ENCODE measurements around the gene DENND4A. TPM values are rescaled to one million over a fixed set of nuclear protein-coding genes. Genes with fewer than 3 reads are reported as not detected.

DENND4A gene
- total RNA-seq, 1 donor from 2014 or later, result 17.5 TPM

- Mint-ChIP-seq H3K27ac (peak overlapping the region; percentile 96), H3K36me3 (ENCODE audit: insufficient read depth) (no peaks in the 10 kb centered on the region), H3K4me3 (ENCODE audit: low read depth) (peak overlapping the region; percentile 85), H3K27me3 (no peaks in the 10 kb centered on the region), H3K4me1 (ENCODE audit: low read depth) (peaks cover 30% of the 10 kb centered on the region), H3K9me3 (ENCODE audit: low read depth) (no peaks in the 10 kb centered on the region)
- peak; percentile 48 for DNase-seq (ENCODE audit: low spot score, unreplicated experiment)
- TF ChIP-seq, protein P1, sequence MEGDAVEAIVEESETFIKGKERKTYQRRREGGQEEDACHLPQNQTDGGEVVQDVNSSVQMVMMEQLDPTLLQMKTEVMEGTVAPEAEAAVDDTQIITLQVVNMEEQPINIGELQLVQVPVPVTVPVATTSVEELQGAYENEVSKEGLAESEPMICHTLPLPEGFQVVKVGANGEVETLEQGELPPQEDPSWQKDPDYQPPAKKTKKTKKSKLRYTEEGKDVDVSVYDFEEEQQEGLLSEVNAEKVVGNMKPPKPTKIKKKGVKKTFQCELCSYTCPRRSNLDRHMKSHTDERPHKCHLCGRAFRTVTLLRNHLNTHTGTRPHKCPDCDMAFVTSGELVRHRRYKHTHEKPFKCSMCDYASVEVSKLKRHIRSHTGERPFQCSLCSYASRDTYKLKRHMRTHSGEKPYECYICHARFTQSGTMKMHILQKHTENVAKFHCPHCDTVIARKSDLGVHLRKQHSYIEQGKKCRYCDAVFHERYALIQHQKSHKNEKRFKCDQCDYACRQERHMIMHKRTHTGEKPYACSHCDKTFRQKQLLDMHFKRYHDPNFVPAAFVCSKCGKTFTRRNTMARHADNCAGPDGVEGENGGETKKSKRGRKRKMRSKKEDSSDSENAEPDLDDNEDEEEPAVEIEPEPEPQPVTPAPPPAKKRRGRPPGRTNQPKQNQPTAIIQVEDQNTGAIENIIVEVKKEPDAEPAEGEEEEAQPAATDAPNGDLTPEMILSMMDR (IDR thresholded peaks at IDR 0.05; ENCODE audit: unreplicated experiment), result no peak
Observed at GRCh38 chr15:65791335-65792137, 557 bp downstream of the DENND4A start.

- Mint-ChIP-seq H3K9me3 (ENCODE audit: low read depth) (no peaks in the 10 kb centered on the region), H3K27ac (peak overlapping the region; percentile 96), H3K27me3 (no peaks in the 10 kb centered on the region), H3K36me3 (ENCODE audit: insufficient read depth) (no peaks in the 10 kb centered on the region), H3K4me3 (ENCODE audit: low read depth) (peak overlapping the region; percentile 85), H3K4me1 (ENCODE audit: low read depth) (peaks cover 24% of the 10 kb centered on the region)
- DNase-seq (ENCODE audit: low spot score, unreplicated experiment), result no peak
- TF ChIP-seq, protein P1 (IDR thresholded peaks at IDR 0.05; ENCODE audit: unreplicated experiment), result no peak
Observed at GRCh38 chr15:65790694-65791334, 1.3 kb downstream of the DENND4A start.

DNA sequence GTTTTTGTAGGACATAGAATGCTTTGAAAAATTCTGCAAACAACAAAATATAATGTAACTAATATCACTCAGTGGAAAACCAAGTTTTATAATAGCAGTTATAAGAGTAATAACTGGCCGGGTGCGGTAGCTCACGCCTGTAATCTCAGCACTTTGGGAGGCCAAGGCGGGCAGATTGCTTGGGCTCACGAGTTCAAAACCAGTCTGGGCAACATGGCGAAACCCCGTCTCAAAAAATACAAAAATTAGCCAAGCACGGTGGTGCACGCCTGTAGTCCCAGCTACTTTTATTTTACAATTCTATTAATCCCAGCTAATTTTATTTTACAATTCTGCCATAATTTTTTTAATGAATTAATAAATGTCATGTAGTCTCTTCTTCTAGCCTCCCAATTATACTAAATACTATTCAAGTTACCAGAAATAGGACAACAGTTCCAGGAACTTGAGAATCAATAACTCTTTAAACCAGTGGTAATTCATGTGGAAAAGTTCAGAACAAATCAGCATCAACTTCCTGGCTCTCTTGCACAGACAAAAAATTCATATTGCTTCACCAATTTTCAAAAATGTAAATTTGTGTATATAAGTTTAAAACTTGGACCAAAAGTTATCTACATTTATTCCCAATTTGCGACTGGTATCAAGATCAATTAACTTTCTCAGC is 2.2 kb downstream of the DENND4A start:
- H3K27ac Mint-ChIP-seq, result no peak overlapping the region
- no peaks in the 10 kb centered on the region for H3K27me3 Mint-ChIP-seq
- TF ChIP-seq, protein P1 (IDR thresholded peaks at IDR 0.05; ENCODE audit: unreplicated experiment), result no peak
- peaks cover 24% of the 10 kb centered on the region for H3K4me1 Mint-ChIP-seq (ENCODE audit: low read depth)
- no peaks in the 10 kb centered on the region for H3K9me3 Mint-ChIP-seq (ENCODE audit: low read depth)
- H3K4me3 Mint-ChIP-seq (ENCODE audit: low read depth), result peak overlapping the region; percentile 85
- no peaks in the 10 kb centered on the region for H3K36me3 Mint-ChIP-seq (ENCODE audit: insufficient read depth)
- DNase-seq (ENCODE audit: low spot score, unreplicated experiment), result no peak

DNA sequence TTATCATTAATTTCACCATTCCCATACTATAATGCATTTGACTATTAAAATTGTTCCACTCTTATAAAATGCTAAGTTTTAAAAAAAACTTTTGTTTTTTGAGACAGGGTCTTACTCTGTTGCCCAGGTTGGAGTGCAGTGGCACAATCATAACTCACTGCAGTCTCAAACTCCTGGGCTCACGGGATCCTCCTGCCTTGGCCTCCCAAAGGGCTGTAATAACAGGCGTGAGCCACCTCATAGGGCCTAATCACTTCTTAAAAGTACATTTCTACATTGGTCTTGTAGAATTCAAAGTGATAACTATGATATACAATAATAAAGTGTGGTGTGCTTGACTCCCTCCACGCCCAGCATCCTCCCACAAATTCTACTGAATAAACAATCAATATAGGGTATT is 3.0 kb downstream of the DENND4A start:
- H3K4me3 Mint-ChIP-seq (ENCODE audit: low read depth), result no peak overlapping the region
- no peaks in the 10 kb centered on the region for H3K36me3 Mint-ChIP-seq (ENCODE audit: insufficient read depth)

GRCh38 chr15:65787260-65787659 is 4.8 kb downstream of the DENND4A start:
- H3K36me3 Mint-ChIP-seq (ENCODE audit: insufficient read depth), result peaks cover 1% of the 10 kb centered on the region
- H3K27me3 Mint-ChIP-seq, result no peaks in the 10 kb centered on the region
- peak overlapping the region; percentile 68 for H3K27ac Mint-ChIP-seq
- peaks cover 30% of the 10 kb centered on the region for H3K4me1 Mint-ChIP-seq (ENCODE audit: low read depth)
- DNase-seq (ENCODE audit: low spot score, unreplicated experiment), result no peak
- H3K4me3 Mint-ChIP-seq (ENCODE audit: low read depth), result no peak overlapping the region
- TF ChIP-seq, protein P1 (IDR thresholded peaks at IDR 0.05; ENCODE audit: unreplicated experiment), result no peak
- no peaks in the 10 kb centered on the region for H3K9me3 Mint-ChIP-seq (ENCODE audit: low read depth)

More for the DNA sequence above, 3.0 kb downstream of the DENND4A start:
- TF ChIP-seq, protein P1 (IDR thresholded peaks at IDR 0.05; ENCODE audit: unreplicated experiment), result no peak
- Mint-ChIP-seq H3K4me1 (ENCODE audit: low read depth) (peaks cover 24% of the 10 kb centered on the region), H3K9me3 (ENCODE audit: low read depth) (no peaks in the 10 kb centered on the region), H3K27ac (no peak overlapping the region), H3K27me3 (no peaks in the 10 kb centered on the region)
- no peak for DNase-seq (ENCODE audit: low spot score, unreplicated experiment)
